Activated CD8-positive, alpha-beta T cell treated with anti-CD3 and anti-CD28 coated beads for 36 hours (primary cell): ENCODE data around the gene PDCD2L. TPM values are rescaled to one million over a fixed set of nuclear protein-coding genes. Genes with fewer than 3 reads are reported as not detected.
A peak's percentile ranks its signal among the peaks of the same experiment; 100 is the strongest.
"Not testable (repeated sequence)": the region's sequence is repeated elsewhere in the genome, so short reads cannot be mapped to it uniquely, and the experiment has no call there.

ENCODE experiments used
- ATAC-seq: fragments of 200-7000 bp; cut with Tn5 transposase; one replicate; pipeline ENCODE4 v1.10.0; 2021; ENCODE audit warnings: mild to moderate bottlenecking, moderate library complexity
- CTCF ChIA-PET: fragments of 350-600 bp; sonication (Branson Sonifier 250); formaldehyde crosslinking; loops from one replicate; lab custom pipeline; 2021; ENCODE audit warnings: antibody characterized with exemption; lab: Charles Lee
- POLR2A ChIA-PET: fragments of 350-600 bp; sonication (Branson Sonifier 250); formaldehyde crosslinking; loops from one replicate; lab custom pipeline; 2021; ENCODE audit warnings: antibody characterized with exemption; lab: Charles Lee
- DNase-seq: peaks from one replicate; pipeline ENCODE4 v3.0.0-alpha.2; 2020
- H3K27ac Mint-ChIP-seq: one replicate; pipeline ENCODE4 v1.8.0; 2021; ENCODE audit warnings: mild to moderate bottlenecking, mixed read lengths
- H3K27me3 Mint-ChIP-seq: one replicate; pipeline ENCODE4 v1.8.0; 2021; ENCODE audit warnings: mixed read lengths
- H3K36me3 Mint-ChIP-seq: one replicate; pipeline ENCODE4 v1.8.0; 2021; ENCODE audit warnings: low read depth, mixed read lengths
- H3K4me1 Mint-ChIP-seq: one replicate; pipeline ENCODE4 v1.8.0; 2021; ENCODE audit warnings: low read depth, mixed read lengths
- H3K4me3 Mint-ChIP-seq: one replicate; pipeline ENCODE4 v1.8.0; 2021; ENCODE audit warnings: mild to moderate bottlenecking, moderate library complexity, mixed read lengths
- H3K9me3 Mint-ChIP-seq: one replicate; pipeline ENCODE4 v1.8.0; 2021; ENCODE audit warnings: mixed read lengths
- CTCF ChIP-seq: fragments of 200-600 bp; IDR thresholded peaks from one replicate; pipeline ENCODE4 v1.8.0; 2022; ENCODE audit warnings: antibody characterized with exemption, mild to moderate bottlenecking
- intact Hi-C: fragments of 100-400 bp; cut with micrococcal nuclease; formaldehyde crosslinking; loops from one replicate; pipeline ENCODE4 v1.10.0; 2022
- total RNA-seq, 2 experiments: library from RNA; stranded (reverse); gene quantifications; one replicate each; pipeline ENCODE4 v1.2.3, GENCODE V29; 2021

Gene PDCD2L
- total RNA-seq, 2 experiments from 2014 or later: 39.9 to 42.1 TPM

GRCh38 chr19:34365463-34366401 lies 38.5 kb upstream of the PDCD2L start:
- Mint-ChIP-seq H3K9me3 (no peaks in the 10 kb centered on the region), H3K36me3 (peaks cover 44% of the 10 kb centered on the region), H3K4me3 (peak overlapping the region; percentile 100), H3K4me1 (peaks cover 57% of the 10 kb centered on the region), H3K27ac (peak overlapping the region; percentile 93), H3K27me3 (no peaks in the 10 kb centered on the region)
- intact Hi-C loops: no loop called here
- no peak for DNase-seq
- no peak for ATAC-seq
- POLR2A ChIA-PET: interaction anchor here (1.0 to 9.6 kb wide), 9 partner anchors 8 to 133 kb away, joined by 3 to 151 read pairs (median 3); partner anchors contain the start of gene UBA2
- TF ChIP-seq CTCF: no peak
- CTCF ChIA-PET: interaction anchor here (3.4 kb wide), 1 partner anchor 20 kb away, joined by 15 read pairs; no protein-coding TSS in a partner anchor

- Mint-ChIP-seq H3K36me3 (peaks cover 54% of the 10 kb centered on the region), H3K4me1 (peaks cover 63% of the 10 kb centered on the region), H3K9me3 (no peaks in the 10 kb centered on the region), H3K27ac (peak overlapping the region; percentile 93), H3K27me3 (no peaks in the 10 kb centered on the region), H3K4me3 (peak overlapping the region; percentile 100)
- intact Hi-C loops: no loop called here
- ATAC-seq (no peak), DNase-seq (no peak)
- CTCF ChIA-PET: interaction anchor here (0.7 to 3.4 kb wide), 2 partner anchors 21 to 63 kb away, joined by 3 to 15 read pairs; no protein-coding TSS in a partner anchor
- TF ChIP-seq CTCF: no peak
- POLR2A ChIA-PET: interaction anchor here (0.7 to 9.6 kb wide), 6 partner anchors 8 to 61 kb away, joined by 3 to 151 read pairs (median 9); partner anchors contain the start of genes PDCD2L and UBA2
Observed at GRCh38 chr19:34366738-34367623, 37.2 kb upstream of the PDCD2L start.

- CTCF ChIA-PET: interaction anchor here (0.7 kb wide), 1 partner anchor 63 kb away, joined by 3 read pairs; no protein-coding TSS in a partner anchor
- Mint-ChIP-seq H3K4me3 (peak overlapping the region; percentile 100), H3K4me1 (peaks cover 61% of the 10 kb centered on the region)
Observed at GRCh38 chr19:34367624-34367957, 36.6 kb upstream of the PDCD2L start.

GRCh38 chr19:34368338-34368737 lies 35.9 kb upstream of the PDCD2L start:
- Mint-ChIP-seq H3K4me3 (peak overlapping the region; percentile 39), H3K27ac (peak overlapping the region; percentile 70), H3K4me1 (peaks cover 54% of the 10 kb centered on the region), H3K36me3 (peaks cover 59% of the 10 kb centered on the region), H3K27me3 (no peaks in the 10 kb centered on the region), H3K9me3 (no peaks in the 10 kb centered on the region)
- POLR2A ChIA-PET: interaction anchor here (0.6 to 9.6 kb wide), 6 partner anchors 8 to 190 kb away, joined by 3 to 151 read pairs (median 3); no protein-coding TSS in a partner anchor
- TF ChIP-seq CTCF: no peak
- CTCF ChIA-PET: interaction anchor here (1.2 kb wide), 1 partner anchor 9 kb away, joined by 3 read pairs; no protein-coding TSS in a partner anchor
- DNase-seq (no peak), ATAC-seq (no peak)
- intact Hi-C loops: no loop called here

More at GRCh38 chr19:34367624-34367957, 36.6 kb upstream of the PDCD2L start:
- DNase-seq (no peak), ATAC-seq (no peak)
- POLR2A ChIA-PET: interaction anchor here (0.7 to 9.6 kb wide), 5 partner anchors 9 to 59 kb away, joined by 3 to 151 read pairs (median 9); partner anchors contain the start of gene PDCD2L
- H3K9me3 Mint-ChIP-seq: no peaks in the 10 kb centered on the region
- no peaks in the 10 kb centered on the region for H3K27me3 Mint-ChIP-seq
- peak overlapping the region; percentile 70 for H3K27ac Mint-ChIP-seq
- H3K36me3 Mint-ChIP-seq: peaks cover 59% of the 10 kb centered on the region
- no peak for TF ChIP-seq CTCF
- intact Hi-C loops: no loop called here

GRCh38 chr19:34369166-34369565 lies 35.0 kb upstream of the PDCD2L start:
- H3K9me3 Mint-ChIP-seq, H3K27me3 Mint-ChIP-seq, ATAC-seq, DNase-seq, intact Hi-C loops, H3K27ac Mint-ChIP-seq, H3K4me3 Mint-ChIP-seq: not testable (repeated sequence)
- ChIA-PET POLR2A (interaction anchor here (0.6 to 9.6 kb wide), 5 partner anchors 9 to 799 kb away, joined by 3 to 151 read pairs (median 4); no protein-coding TSS in a partner anchor), CTCF (interaction anchor here (1.1 to 1.2 kb wide), 2 partner anchors 10 to 23 kb away, joined by 3 to 4 read pairs; no protein-coding TSS in a partner anchor)
- Mint-ChIP-seq H3K36me3 (peaks cover 63% of the 10 kb centered on the region), H3K4me1 (peaks cover 52% of the 10 kb centered on the region)
